ENCODE data around the gene AGXT2.

- TF ChIP-seq CTCF (conservative IDR thresholded peaks at IDR 0.05 in 1 of 2, IDR thresholded peaks at IDR 0.05 in 1 of 2; ENCODE audit: low read depth in 1 of 2, low read length in 2 of 2) (no peak), EZH2 (IDR thresholded peaks at IDR 0.05; ENCODE audit: low read length, missing control alignments) (no peak)
Measured at GRCh38 chr5:35092703-35093102, 45.0 kb upstream of the AGXT2 start.

Measured in fibroblast of lung (primary cell).